ENCODE measurements around the gene CYP4F11.

DNA sequence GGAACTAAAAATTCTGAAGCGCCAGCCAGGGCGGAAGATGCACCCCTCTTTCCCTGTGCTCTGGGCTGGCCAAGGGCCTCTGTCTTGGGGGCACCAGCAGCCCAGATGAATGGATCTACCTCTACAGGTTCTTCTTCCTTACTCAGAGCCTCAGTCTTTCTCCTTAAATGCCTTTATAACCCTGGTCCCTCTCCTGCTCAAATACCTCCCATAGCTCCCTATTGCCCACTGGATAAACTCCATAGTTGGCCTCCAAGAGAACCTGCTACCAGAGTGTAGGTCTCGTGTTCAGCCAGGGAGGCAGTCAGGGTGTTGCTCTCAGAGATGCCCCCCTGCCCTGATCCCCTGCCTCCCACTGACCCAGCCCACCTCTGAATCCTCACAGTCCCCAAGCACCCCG is 45.0 kb upstream of the CYP4F11 start:
- no peak for TF ChIP-seq EZH2 (IDR thresholded peaks at IDR 0.05; ENCODE audit: insufficient read depth, low read length)
- TF ChIP-seq, protein P1, sequence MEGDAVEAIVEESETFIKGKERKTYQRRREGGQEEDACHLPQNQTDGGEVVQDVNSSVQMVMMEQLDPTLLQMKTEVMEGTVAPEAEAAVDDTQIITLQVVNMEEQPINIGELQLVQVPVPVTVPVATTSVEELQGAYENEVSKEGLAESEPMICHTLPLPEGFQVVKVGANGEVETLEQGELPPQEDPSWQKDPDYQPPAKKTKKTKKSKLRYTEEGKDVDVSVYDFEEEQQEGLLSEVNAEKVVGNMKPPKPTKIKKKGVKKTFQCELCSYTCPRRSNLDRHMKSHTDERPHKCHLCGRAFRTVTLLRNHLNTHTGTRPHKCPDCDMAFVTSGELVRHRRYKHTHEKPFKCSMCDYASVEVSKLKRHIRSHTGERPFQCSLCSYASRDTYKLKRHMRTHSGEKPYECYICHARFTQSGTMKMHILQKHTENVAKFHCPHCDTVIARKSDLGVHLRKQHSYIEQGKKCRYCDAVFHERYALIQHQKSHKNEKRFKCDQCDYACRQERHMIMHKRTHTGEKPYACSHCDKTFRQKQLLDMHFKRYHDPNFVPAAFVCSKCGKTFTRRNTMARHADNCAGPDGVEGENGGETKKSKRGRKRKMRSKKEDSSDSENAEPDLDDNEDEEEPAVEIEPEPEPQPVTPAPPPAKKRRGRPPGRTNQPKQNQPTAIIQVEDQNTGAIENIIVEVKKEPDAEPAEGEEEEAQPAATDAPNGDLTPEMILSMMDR (IDR thresholded peaks at IDR 0.05; ENCODE audit: insufficient read depth, low read depth, low read length): no peak
